Glutamatergic neuron (in vitro differentiated cells): Measurements from ENCODE around the gene TPST2. TPM values are rescaled to one million over a fixed set of nuclear protein-coding genes. Genes with fewer than 3 reads are reported as not detected.

Experiments
- DNase-seq: peaks from one replicate; pipeline ENCODE4 v3.0.0; 2022
- H3K27ac Mint-ChIP-seq: one replicate; pipeline ENCODE4 v1.8.0; 2020; ENCODE audit warnings: mild to moderate bottlenecking, mixed read lengths, inconsistent platforms; ENCODE audit not compliant: unreplicated experiment
- H3K27me3 Mint-ChIP-seq: one replicate; pipeline ENCODE4 v1.8.0; 2020; ENCODE audit warnings: mild to moderate bottlenecking, moderate library complexity, mixed read lengths, inconsistent platforms; ENCODE audit not compliant: unreplicated experiment
- H3K36me3 Mint-ChIP-seq: one replicate; pipeline ENCODE4 v1.8.0; 2020; ENCODE audit warnings: mild to moderate bottlenecking, mixed read lengths, inconsistent platforms; ENCODE audit not compliant: unreplicated experiment
- H3K4me1 Mint-ChIP-seq: one replicate; pipeline ENCODE4 v1.8.0; 2020; ENCODE audit warnings: mild to moderate bottlenecking, low read depth, mixed read lengths, inconsistent platforms; ENCODE audit not compliant: unreplicated experiment
- H3K4me3 Mint-ChIP-seq: one replicate; pipeline ENCODE4 v1.8.0; 2020; ENCODE audit warnings: mild to moderate bottlenecking, mixed read lengths, inconsistent platforms; ENCODE audit not compliant: unreplicated experiment
- H3K9me3 Mint-ChIP-seq: one replicate; pipeline ENCODE4 v1.8.0; 2020; ENCODE audit warnings: mild to moderate bottlenecking, moderate library complexity, mixed read lengths, inconsistent platforms; ENCODE audit not compliant: unreplicated experiment
- CTCF ChIP-seq: fragments of 200-600 bp; sonication (generic); IDR thresholded peaks from one replicate; pipeline ENCODE4 v1.5.0; 2021; ENCODE audit not compliant: partially characterized antibody, unreplicated experiment
- long read RNA-seq: library from polyadenylated mRNA; unstranded; transcript quantifications from one replicate; pipeline ENCODE4 v2.0.0, GENCODE V29; 2020; ENCODE audit not compliant: unreplicated experiment
- total RNA-seq: library from RNA; stranded (reverse); fragmentation: NEBNext Ultra II Directional; extraction: Animal tissue kit (Norgen Biotek cat#: 25700); gene quantifications from one replicate; pipeline ENCODE4 v1.2.1, GENCODE V29; 2021; ENCODE audit not compliant: unreplicated experiment

The TPST2 gene
- 10.6 TPM for total RNA-seq
- long read RNA-seq, full-length matches to known transcripts, result 7 of 8 reads
- long read RNA-seq, partial matches to known transcripts, result 0 of 8 reads
- long read RNA-seq, other reads (novel, unspliced or antisense), result 1 of 8 reads

GRCh38 chr22:26589845-26590736 is at the start of gene TPST2:
Gene TPST2 (minus strand): TSS chr22:26590132. CDS start chr22:26541630, 48,502 bp downstream.
- Mint-ChIP-seq H3K4me1 (no peaks in the 10 kb centered on the region), H3K4me3 (peak within 1 kb of the TSS; percentile 86), H3K36me3 (no peaks in the 10 kb centered on the region), H3K27ac (no peak within 1 kb of the TSS), H3K9me3 (peaks cover 4% of the 10 kb centered on the region), H3K27me3 (peaks cover 6% of the 10 kb centered on the region)
- DNase-seq, result peak; percentile 79
- TF ChIP-seq CTCF, result no peak

- Mint-ChIP-seq H3K9me3 (no peaks in the 10 kb centered on the region), H3K4me1 (peaks cover 4% of the 10 kb centered on the region), H3K27ac (no peak overlapping the region), H3K36me3 (no peaks in the 10 kb centered on the region), H3K4me3 (no peak overlapping the region), H3K27me3 (no peaks in the 10 kb centered on the region)
- no peak for TF ChIP-seq CTCF
- DNase-seq, result no peak
Measured at GRCh38 chr22:26636296-26636695, 46.4 kb upstream of the TPST2 start.

- H3K27ac Mint-ChIP-seq, result no peak overlapping the region
- peaks cover 2% of the 10 kb centered on the region for H3K9me3 Mint-ChIP-seq
- TF ChIP-seq CTCF, result no peak
- H3K27me3 Mint-ChIP-seq, result no peaks in the 10 kb centered on the region
- DNase-seq, result no peak
- peaks cover 5% of the 10 kb centered on the region for H3K36me3 Mint-ChIP-seq
- H3K4me3 Mint-ChIP-seq, result no peak overlapping the region
- H3K4me1 Mint-ChIP-seq, result no peaks in the 10 kb centered on the region
Measured at GRCh38 chr22:26635117-26635516, 45.2 kb upstream of the TPST2 start.

- H3K4me1 Mint-ChIP-seq, result no peaks in the 10 kb centered on the region
- H3K27ac Mint-ChIP-seq, result no peak overlapping the region
- H3K36me3 Mint-ChIP-seq, result peaks cover 5% of the 10 kb centered on the region
- H3K4me3 Mint-ChIP-seq, result no peak overlapping the region
- H3K9me3 Mint-ChIP-seq, result peaks cover 2% of the 10 kb centered on the region
- no peak for TF ChIP-seq CTCF
- DNase-seq, result no peak
- no peaks in the 10 kb centered on the region for H3K27me3 Mint-ChIP-seq
Measured at GRCh38 chr22:26634189-26634588, 44.3 kb upstream of the TPST2 start.

- TF ChIP-seq CTCF, result no peak
- Mint-ChIP-seq H3K4me1 (no peaks in the 10 kb centered on the region), H3K27ac (no peak overlapping the region), H3K9me3 (peaks cover 2% of the 10 kb centered on the region), H3K4me3 (no peak overlapping the region), H3K36me3 (peaks cover 5% of the 10 kb centered on the region), H3K27me3 (no peaks in the 10 kb centered on the region)
- DNase-seq, result no peak
Measured at GRCh38 chr22:26632422-26633155, 42.7 kb upstream of the TPST2 start.
